GM21381 (cell line): Measurements from ENCODE around the gene CTNNA2.

Experiments used
- ATAC-seq: cut with Tn5 transposase; IDR thresholded peaks from one replicate; pipeline ENCODE4 v1.9.1; 2021; ENCODE audit warnings: mild to moderate bottlenecking, moderate library complexity; ENCODE audit not compliant: unreplicated experiment

Gene CTNNA2

GRCh38 chr2:80354858-80355257, 842.0 kb downstream of the CTNNA2 start:
- no peak for ATAC-seq

GRCh38 chr2:80361904-80362303, 849.1 kb downstream of the CTNNA2 start:
- ATAC-seq, result no peak

DNA sequence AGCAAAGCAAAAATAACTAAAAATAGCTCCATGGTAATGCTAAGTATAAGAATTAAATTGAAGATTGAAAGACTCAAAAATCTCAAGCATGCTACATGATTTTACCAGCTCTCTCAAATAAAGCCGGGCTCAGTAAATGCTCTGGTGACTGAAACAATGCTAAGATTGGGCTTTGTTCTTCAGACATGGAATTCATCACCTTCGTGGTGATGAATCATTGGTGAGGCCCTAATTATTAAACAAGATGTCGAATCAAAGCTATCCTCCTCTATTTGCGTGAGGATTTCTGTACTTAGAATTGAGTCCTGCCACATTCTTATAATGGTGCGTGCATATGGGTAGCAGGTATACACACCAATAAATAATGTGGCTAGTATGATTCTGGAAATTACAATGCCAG, 850.5 kb downstream of the CTNNA2 start:
- ATAC-seq, result no peak

- no peak for ATAC-seq
Measured at GRCh38 chr2:80363791-80364349, 851.0 kb downstream of the CTNNA2 start.

GRCh38 chr2:80364524-80365212, 851.8 kb downstream of the CTNNA2 start:
- no peak for ATAC-seq

DNA sequence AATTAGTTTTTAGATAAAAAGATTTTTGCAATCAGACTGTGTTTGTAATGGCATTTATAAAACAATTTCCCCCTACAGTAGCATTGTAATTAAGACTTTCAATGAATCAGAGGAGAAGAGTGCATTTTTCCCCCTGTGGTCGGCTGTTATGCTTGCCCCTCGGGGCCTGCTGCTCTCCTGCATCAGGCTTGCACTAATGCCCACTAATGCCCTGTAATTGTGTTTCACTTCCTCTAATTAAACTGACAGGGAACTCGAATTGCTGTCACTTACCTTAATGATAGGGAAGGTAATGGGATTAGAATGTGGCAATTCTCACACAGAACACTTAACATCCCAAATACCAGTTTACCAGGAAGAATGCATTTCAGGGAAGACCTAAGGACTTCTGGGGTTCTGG, 852.9 kb downstream of the CTNNA2 start:
- no peak for ATAC-seq

GRCh38 chr2:80370375-80371009, 857.6 kb downstream of the CTNNA2 start:
- ATAC-seq, result no peak

- ATAC-seq, result no peak
Measured at GRCh38 chr2:80374105-80374504, 861.3 kb downstream of the CTNNA2 start.

- ATAC-seq, result no peak
Measured at GRCh38 chr2:80377071-80377470, 864.2 kb downstream of the CTNNA2 start.

GRCh38 chr2:80380736-80381135, 867.9 kb downstream of the CTNNA2 start:
- no peak for ATAC-seq

DNA sequence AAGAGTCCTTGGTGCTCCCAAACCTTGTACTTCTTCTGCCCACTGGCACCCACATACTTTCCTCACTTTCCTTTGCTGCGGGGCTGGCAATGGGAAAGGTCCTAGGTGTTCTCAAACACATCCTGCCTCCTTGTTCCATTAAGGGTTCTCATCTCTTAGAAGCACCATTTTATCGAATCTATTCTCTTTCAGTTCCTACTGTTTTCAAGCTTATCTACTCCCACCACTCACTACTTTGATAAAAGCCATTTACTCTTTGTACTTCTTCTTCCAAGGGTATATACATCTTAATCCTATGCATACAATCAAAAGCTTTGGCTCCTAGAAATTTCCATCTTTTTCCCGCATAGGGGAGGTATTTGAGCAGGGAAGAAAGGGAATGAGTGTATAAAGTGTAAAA, 868.8 kb downstream of the CTNNA2 start:
- no peak for ATAC-seq

DNA sequence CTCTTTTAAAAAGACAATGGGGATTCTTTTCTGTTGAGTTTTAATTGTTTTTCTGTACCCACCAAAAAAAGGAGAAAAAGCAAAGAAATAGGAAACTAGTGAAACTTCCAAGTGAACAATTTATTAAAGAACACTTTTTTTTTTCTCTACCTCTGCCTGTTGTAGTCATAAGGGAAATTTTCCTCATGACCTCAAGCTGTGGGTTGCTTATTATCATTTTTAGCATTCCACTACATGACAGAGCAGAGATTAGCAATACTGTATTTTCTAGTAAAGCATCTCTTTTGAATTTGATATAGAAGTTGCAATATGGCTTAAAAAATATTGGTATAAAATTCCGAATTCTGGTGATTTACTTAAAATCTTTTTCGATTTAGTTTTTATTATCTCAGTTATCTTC, 879.6 kb downstream of the CTNNA2 start:
- no peak for ATAC-seq

DNA sequence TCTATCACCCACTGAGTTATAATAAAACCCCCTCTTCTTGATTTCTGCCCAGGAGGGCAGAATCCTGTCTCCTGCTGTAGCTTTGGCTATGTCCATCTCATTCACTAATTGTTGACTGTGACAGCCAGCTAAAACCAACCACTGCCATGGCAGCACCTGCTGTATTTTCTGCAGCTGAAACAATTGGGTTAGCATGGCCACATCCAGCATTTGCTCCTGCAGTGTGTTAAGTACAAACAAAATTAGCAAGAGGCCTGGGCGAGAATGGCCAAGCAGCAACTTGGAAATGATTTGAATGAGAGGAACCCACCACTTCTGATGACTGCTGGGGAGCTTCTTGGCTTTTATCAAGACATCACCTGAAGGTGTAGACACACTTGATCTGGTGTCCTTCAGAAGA, 881.1 kb downstream of the CTNNA2 start:
- no peak for ATAC-seq

DNA sequence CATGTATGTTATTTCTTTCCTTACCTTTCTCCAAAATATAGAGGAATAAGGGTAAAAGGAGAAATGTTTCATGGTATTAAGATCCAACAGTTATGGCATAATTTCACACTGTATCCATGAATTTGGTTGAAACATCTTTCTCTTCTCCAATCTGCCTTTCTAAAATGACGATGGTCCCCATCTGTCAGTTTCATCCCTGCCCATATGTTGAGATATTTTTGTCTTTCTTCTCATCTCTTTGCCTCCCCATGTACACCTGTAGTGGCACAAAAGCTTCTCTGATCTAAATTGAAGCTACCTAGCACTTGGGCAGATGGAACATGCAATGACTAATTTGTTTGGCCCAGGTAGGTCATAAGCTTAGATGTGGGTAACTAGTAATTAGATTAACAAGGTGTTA, 882.4 kb downstream of the CTNNA2 start:
- ATAC-seq, result no peak

GRCh38 chr2:80396276-80396675, 883.4 kb downstream of the CTNNA2 start:
- ATAC-seq, result no peak

- no peak for ATAC-seq
Measured at GRCh38 chr2:80403081-80403480, 890.2 kb downstream of the CTNNA2 start.

DNA sequence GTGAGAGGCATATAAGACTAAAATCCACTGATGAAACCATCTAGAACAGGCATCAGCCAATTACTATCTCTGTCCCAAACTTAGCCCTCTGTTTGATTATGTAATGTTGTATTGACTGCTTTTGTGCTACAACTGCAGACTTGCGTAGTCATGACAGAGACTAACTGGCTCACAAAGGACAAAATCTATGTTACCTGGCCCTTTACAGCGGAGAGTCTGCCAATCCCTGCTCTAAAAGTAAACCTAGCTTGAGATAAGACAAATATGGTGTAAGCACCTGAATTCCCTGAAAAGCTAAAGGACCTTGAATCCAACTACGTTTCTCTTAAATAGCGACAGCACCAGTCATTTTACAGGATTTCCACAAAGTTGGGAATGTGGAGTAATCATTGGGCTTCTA, 894.5 kb downstream of the CTNNA2 start:
- no peak for ATAC-seq

DNA sequence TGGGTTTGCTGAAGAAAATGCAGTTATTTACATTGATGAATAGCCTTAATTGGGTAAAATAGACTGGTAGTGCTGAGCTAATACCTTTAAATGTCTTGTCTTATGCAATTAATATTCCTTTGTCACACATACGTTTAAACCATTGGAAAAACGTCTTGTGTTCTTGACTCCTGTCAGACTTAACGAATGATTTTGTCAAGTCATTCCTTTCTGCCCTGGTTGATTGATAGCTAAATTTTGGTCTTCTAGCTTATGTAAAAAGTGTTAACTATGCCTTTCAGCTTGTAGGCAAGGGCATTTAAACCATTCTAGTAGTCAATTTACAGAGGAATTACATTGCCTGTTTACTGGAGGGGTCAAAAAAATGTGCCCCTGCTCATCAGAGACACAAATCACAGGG, 897.5 kb downstream of the CTNNA2 start:
- ATAC-seq, result no peak

GRCh38 chr2:80413136-80413535, 900.3 kb downstream of the CTNNA2 start:
- ATAC-seq, result no peak

GRCh38 chr2:80417737-80418136, 904.9 kb downstream of the CTNNA2 start:
- ATAC-seq, result no peak

DNA sequence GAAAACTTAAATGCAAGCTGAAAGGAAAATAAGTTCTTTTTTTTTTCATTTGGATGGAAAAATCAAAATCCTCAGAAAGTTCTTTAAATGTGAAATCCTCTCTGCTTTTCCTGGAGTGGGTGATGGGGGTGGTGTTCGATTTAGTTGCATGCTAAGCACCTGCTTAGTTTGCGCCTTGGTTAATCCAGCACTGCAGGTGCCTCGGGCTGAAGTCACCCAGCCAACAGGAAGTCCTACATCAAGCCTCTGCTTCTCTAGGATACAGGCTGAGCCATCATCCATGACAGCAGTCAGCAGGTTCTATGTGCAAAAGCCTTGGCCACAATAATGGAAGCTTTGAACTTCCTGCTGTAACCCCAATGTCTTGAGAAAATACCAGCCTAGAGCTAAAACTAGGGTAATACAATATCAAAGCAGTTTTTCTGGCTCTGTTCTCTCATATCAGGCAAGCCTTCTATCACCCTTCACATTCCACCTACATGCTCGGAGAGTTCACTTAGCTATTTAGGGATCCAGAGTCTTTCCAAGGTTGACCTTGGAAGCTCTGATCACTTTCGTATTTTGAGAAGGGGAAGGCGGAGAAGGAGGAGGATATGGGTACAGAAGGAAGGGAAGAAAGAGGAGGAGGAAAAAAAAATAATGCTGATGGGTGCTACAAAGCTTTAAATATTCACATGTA, 907.8 kb downstream of the CTNNA2 start:
- no peak for ATAC-seq

GRCh38 chr2:80429251-80429650, 916.4 kb downstream of the CTNNA2 start:
- no peak for ATAC-seq
